Ishikawa (cell line): ENCODE measurements around the gene TRIM34.

Experiments used
- CEBPB ChIP-seq: IDR thresholded peaks from 2 replicates; pipeline ENCODE4 v1.6.1; 2012
- CREB1 ChIP-seq: IDR thresholded peaks from 2 replicates; pipeline ENCODE4 v1.6.1; 2012; ENCODE audit warnings: low read depth
- EGR1 ChIP-seq: IDR thresholded peaks from 2 replicates; pipeline ENCODE4 v1.6.1; 2012
- EP300 ChIP-seq: IDR thresholded peaks from 2 replicates; pipeline ENCODE4 v1.6.1; 2012; ENCODE audit warnings: borderline replicate concordance
- MAX ChIP-seq: IDR thresholded peaks from 2 replicates; pipeline ENCODE4 v1.6.1; 2012
- RAD21 ChIP-seq: IDR thresholded peaks from 2 replicates; pipeline ENCODE4 v1.6.1; 2012; ENCODE audit warnings: low read depth
- REST ChIP-seq: IDR thresholded peaks from 2 replicates; pipeline ENCODE4 v1.6.1; 2012; ENCODE audit warnings: low read depth, mild to moderate bottlenecking
- TAF1 ChIP-seq: IDR thresholded peaks from 2 replicates; pipeline ENCODE4 v1.6.1; 2012; ENCODE audit warnings: low read depth, mild to moderate bottlenecking
- TEAD4 ChIP-seq: IDR thresholded peaks from 2 replicates; pipeline ENCODE4 v1.6.1; 2012
- YY1 ChIP-seq: IDR thresholded peaks from 2 replicates; pipeline ENCODE4 v1.6.1; 2012; ENCODE audit warnings: low read depth
- TF ChIP-seq, protein P1 (sequence below): IDR thresholded peaks from 2 replicates; pipeline ENCODE4 v1.6.1; 2012

GRCh38 chr11:5686426-5686825 lies 61.6 kb downstream of the TRIM34 start:
- TF ChIP-seq TAF1 (no peak), MAX (no peak), REST (no peak), EP300 (no peak), EGR1 (no peak), RAD21 (no peak), CREB1 (no peak), TEAD4 (no peak), CEBPB (no peak), YY1 (no peak)
- TF ChIP-seq, protein P1, sequence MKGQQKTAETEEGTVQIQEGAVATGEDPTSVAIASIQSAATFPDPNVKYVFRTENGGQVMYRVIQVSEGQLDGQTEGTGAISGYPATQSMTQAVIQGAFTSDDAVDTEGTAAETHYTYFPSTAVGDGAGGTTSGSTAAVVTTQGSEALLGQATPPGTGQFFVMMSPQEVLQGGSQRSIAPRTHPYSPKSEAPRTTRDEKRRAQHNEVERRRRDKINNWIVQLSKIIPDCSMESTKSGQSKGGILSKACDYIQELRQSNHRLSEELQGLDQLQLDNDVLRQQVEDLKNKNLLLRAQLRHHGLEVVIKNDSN: no peak
